ENCODE results near the gene EFNA1. TPM values are rescaled to one million over a fixed set of nuclear protein-coding genes. Genes with fewer than 3 reads are reported as not detected.

The EFNA1 gene
- total RNA-seq, 4 donors from 2014 or later: 27.4 to 41.4 (median 34.0) TPM

DNA sequence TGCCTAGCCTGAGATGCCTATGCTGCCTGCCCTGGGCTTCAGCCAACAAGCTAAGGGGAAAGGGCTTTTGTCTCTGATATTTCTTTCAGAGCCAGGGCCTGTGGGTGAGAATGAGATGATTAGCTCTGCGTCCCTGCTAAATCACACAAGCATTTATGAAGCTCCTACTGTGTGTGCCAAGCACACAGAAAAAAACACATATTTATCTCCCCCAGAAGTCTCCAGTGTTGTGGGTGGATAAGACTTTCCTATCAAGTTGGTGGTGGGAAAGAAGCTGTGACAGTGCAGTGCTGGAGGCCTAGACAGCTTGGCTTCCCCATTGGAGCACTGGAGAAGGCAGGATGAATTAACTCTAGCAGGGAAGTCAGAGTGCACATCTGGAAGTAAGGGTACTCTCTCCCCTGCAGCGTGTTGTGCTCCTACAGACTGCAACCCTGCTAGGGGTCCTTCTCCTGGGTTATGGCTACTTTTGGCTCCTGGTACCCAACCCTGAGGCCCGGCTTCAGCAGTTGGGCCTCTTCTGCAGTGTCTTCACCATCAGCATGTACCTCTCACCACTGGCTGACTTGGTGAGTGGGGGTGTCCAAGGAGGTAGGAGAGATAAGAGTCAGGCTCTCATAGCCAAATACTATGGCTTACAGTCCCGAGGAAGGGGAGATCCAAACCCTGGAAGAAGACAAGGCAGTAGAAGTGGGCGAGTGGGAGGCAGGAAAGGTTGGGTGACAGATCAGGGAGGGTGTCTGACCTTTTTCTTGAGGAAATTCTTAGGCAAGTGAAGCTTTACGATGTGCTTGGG is 9.7 kb downstream of the EFNA1 start:
- H3K4me3 ChIP-seq: no peak overlapping the region
- H3K27me3 ChIP-seq: no peaks in the 10 kb centered on the region
- DNase-seq (ENCODE audit: low spot score in 2 of 2): no peak
- H3K27ac ChIP-seq: peak overlapping the region in 3 of 4 donors; percentile 41 to 99 (median 96)
- H3K36me3 ChIP-seq: peaks cover 0 to 26% (median 0%) of the 10 kb centered on the region in 3 donors
- H3K9me3 ChIP-seq: no peaks in the 10 kb centered on the region
- peaks cover 4 to 67% (median 25%) of the 10 kb centered on the region in 4 donors for H3K4me1 ChIP-seq
- 84 to 87% methylated on average over 6 of the region's 6 CpGs for WGBS, 2 donors
- TF ChIP-seq, protein P1, sequence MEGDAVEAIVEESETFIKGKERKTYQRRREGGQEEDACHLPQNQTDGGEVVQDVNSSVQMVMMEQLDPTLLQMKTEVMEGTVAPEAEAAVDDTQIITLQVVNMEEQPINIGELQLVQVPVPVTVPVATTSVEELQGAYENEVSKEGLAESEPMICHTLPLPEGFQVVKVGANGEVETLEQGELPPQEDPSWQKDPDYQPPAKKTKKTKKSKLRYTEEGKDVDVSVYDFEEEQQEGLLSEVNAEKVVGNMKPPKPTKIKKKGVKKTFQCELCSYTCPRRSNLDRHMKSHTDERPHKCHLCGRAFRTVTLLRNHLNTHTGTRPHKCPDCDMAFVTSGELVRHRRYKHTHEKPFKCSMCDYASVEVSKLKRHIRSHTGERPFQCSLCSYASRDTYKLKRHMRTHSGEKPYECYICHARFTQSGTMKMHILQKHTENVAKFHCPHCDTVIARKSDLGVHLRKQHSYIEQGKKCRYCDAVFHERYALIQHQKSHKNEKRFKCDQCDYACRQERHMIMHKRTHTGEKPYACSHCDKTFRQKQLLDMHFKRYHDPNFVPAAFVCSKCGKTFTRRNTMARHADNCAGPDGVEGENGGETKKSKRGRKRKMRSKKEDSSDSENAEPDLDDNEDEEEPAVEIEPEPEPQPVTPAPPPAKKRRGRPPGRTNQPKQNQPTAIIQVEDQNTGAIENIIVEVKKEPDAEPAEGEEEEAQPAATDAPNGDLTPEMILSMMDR (IDR thresholded peaks at IDR 0.05): no peak
- TF ChIP-seq EP300 (IDR thresholded peaks at IDR 0.05) (no peak), POLR2A (IDR thresholded peaks at IDR 0.05) (no peak)

DNA sequence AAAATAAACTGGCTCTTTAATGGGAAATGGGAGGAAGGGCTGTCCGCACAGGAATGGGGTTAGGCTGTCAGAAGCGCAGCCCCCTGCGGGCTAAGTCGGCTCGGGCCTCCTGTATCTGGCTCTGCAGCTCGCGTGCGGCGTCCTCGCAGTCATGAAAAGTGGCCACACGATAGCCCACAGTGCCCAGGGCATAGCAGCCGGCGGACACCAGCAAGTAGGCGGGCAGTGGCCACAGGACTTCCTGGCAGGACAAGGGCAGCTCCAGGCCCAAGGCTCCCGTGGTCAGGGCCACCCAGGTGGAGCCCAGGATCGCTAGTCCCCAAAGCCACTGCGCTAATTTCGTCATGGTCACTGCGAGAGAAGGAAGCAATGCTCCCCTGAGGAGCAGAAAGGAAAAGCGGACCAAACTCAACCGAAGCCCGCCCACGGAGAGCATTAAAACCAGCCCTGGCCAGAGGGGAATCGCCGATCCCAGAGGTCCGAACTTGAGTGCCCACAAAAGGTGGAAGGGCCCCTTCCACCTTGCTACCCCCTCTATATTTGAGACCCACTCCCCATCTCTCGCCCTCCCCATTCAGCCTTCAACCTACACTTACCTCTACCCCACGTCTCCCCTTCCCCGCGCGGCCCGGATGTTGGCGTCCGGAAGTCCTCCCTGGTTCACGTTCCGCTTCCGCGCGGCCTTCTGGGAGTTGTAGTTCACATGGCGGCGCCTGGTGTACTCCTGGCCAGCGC is 12.4 kb downstream of the EFNA1 start, which contains the start of gene DPM3:
Gene DPM3 (minus strand): TSS at position 637 of the 735 bp plus-strand sequence. CDS start 291 bp downstream, at position 346.
- Histone ChIP-seq H3K36me3 (peaks cover 0 to 4% (median 0%) of the 10 kb centered on the region in 3 donors), H3K27me3 (no peaks in the 10 kb centered on the region), H3K9me3 (no peaks in the 10 kb centered on the region), H3K27ac (peak within 1 kb of the TSS; percentile 80 to 95 (median 86)), H3K4me3 (peak within 1 kb of the TSS; percentile 59 to 82 (median 70)), H3K4me1 (peaks cover 0 to 44% (median 14%) of the 10 kb centered on the region in 4 donors)
- 1 to 2% methylated on average over 29 to 37 of the region's 42 CpGs for WGBS, 2 donors
- peak; percentile 82 to 90 for DNase-seq (ENCODE audit: low spot score in 2 of 2)
- TF ChIP-seq POLR2A (IDR thresholded peaks at IDR 0.05) (peak; percentile 54 to 79), EP300 (IDR thresholded peaks at IDR 0.05) (peak; percentile 76 to 95)
- TF ChIP-seq, protein P1 (IDR thresholded peaks at IDR 0.05): peak in 2 of 5 experiments; percentile 15 to 29

- DNase-seq (ENCODE audit: low spot score in 2 of 2): no peak
- H3K27me3 ChIP-seq: no peaks in the 10 kb centered on the region
- no peaks in the 10 kb centered on the region for H3K9me3 ChIP-seq
- WGBS, 2 donors: 5% methylated on average over 11 of the region's 11 CpGs
- TF ChIP-seq EP300 (IDR thresholded peaks at IDR 0.05) (no peak), POLR2A (IDR thresholded peaks at IDR 0.05) (no peak)
- TF ChIP-seq, protein P1 (IDR thresholded peaks at IDR 0.05): no peak
- H3K4me3 ChIP-seq: peak overlapping the region; percentile 59 to 82 (median 70)
- peaks cover 0 to 40% (median 14%) of the 10 kb centered on the region in 4 donors for H3K4me1 ChIP-seq
- peak overlapping the region in 3 of 4 donors; percentile 80 to 95 (median 87) for H3K27ac ChIP-seq
- peaks cover 0 to 4% (median 0%) of the 10 kb centered on the region in 3 donors for H3K36me3 ChIP-seq
Observed at GRCh38 chr1:155140630-155140953, 12.9 kb downstream of the EFNA1 start.

- no peak for DNase-seq (ENCODE audit: low spot score in 2 of 2)
- peaks cover 0 to 35% (median 13%) of the 10 kb centered on the region in 4 donors for H3K4me1 ChIP-seq
- H3K9me3 ChIP-seq: no peaks in the 10 kb centered on the region
- TF ChIP-seq POLR2A (IDR thresholded peaks at IDR 0.05) (no peak), EP300 (IDR thresholded peaks at IDR 0.05) (no peak)
- TF ChIP-seq, protein P1 (IDR thresholded peaks at IDR 0.05): no peak
- peaks cover 0 to 4% (median 0%) of the 10 kb centered on the region in 3 donors for H3K36me3 ChIP-seq
- no peaks in the 10 kb centered on the region for H3K27me3 ChIP-seq
- no peak overlapping the region for H3K4me3 ChIP-seq
- WGBS, 2 donors: 83 to 87% methylated on average over 7 of the region's 7 CpGs
- no peak overlapping the region for H3K27ac ChIP-seq
Observed at GRCh38 chr1:155141749-155142148, 14.1 kb downstream of the EFNA1 start.
